Chondrocyte (in vitro differentiated cells): ENCODE measurements around the gene ZNF710. TPM values are rescaled to one million over a fixed set of nuclear protein-coding genes. Genes with fewer than 3 reads are reported as not detected.

Experiments
- DNase-seq: peaks from one replicate; pipeline ENCODE4 v3.0.0; 2021; ENCODE audit warnings: mixed read lengths, low spot score
- H3K27ac Mint-ChIP-seq: one replicate; pipeline ENCODE4 v1.8.0; 2021; ENCODE audit warnings: mild to moderate bottlenecking, moderate library complexity, mixed read lengths; ENCODE audit not compliant: unreplicated experiment
- H3K27me3 Mint-ChIP-seq: 2 replicates; pipeline ENCODE4 v1.8.0; 2021; ENCODE audit warnings: low read depth, mixed read lengths
- H3K36me3 Mint-ChIP-seq: 2 replicates; pipeline ENCODE4 v1.8.0; 2021; ENCODE audit warnings: low read depth, mixed read lengths
- H3K4me1 Mint-ChIP-seq: 2 replicates; pipeline ENCODE4 v1.8.0; 2021; ENCODE audit warnings: low read depth, mild to moderate bottlenecking, mixed read lengths
- H3K4me3 Mint-ChIP-seq: one replicate; pipeline ENCODE4 v1.8.0; 2021; ENCODE audit warnings: mild to moderate bottlenecking, moderate library complexity, mixed read lengths; ENCODE audit not compliant: unreplicated experiment
- H3K9me3 Mint-ChIP-seq: 2 replicates; pipeline ENCODE4 v1.8.0; 2021; ENCODE audit warnings: low read depth, mixed read lengths
- total RNA-seq: library from RNA; stranded (reverse); gene quantifications from 3 replicates; pipeline ENCODE4 v1.2.1, GENCODE V29; 2021
- TF ChIP-seq, protein P1 (sequence below): fragments of 200-600 bp; sonication (generic); IDR thresholded peaks from 2 replicates; pipeline ENCODE4 v1.5.0; 2021; ENCODE audit warnings: antibody characterized with exemption, mild to moderate bottlenecking, moderate library complexity

Gene ZNF710
- total RNA-seq, 1 donor from 2014 or later, result 12.9 TPM

DNA sequence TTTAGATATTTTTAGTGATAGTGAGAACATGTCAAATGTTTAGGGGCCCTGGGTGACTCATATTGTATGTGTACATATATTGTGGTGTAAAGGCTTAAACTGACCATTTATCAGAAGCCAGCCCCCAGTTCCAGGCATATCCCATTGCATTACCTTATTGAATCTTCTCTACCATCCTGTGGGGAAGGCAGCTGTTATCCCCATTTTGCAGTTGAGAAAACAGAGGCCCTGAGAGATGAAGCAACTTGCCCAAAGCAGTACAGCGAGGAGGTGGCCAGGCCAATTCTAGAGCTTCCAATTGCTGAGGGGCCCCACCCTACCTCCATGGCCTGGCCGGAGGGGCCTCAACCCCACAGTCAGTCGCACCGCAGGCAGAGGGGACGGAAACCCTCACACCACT is 47.9 kb downstream of the ZNF710 start:
- Mint-ChIP-seq H3K4me1 (no peaks in the 10 kb centered on the region), H3K36me3 (no peaks in the 10 kb centered on the region), H3K4me3 (no peak overlapping the region), H3K27me3 (no peaks in the 10 kb centered on the region), H3K9me3 (no peaks in the 10 kb centered on the region), H3K27ac (no peak overlapping the region)
- no peak for DNase-seq
- TF ChIP-seq, protein P1, sequence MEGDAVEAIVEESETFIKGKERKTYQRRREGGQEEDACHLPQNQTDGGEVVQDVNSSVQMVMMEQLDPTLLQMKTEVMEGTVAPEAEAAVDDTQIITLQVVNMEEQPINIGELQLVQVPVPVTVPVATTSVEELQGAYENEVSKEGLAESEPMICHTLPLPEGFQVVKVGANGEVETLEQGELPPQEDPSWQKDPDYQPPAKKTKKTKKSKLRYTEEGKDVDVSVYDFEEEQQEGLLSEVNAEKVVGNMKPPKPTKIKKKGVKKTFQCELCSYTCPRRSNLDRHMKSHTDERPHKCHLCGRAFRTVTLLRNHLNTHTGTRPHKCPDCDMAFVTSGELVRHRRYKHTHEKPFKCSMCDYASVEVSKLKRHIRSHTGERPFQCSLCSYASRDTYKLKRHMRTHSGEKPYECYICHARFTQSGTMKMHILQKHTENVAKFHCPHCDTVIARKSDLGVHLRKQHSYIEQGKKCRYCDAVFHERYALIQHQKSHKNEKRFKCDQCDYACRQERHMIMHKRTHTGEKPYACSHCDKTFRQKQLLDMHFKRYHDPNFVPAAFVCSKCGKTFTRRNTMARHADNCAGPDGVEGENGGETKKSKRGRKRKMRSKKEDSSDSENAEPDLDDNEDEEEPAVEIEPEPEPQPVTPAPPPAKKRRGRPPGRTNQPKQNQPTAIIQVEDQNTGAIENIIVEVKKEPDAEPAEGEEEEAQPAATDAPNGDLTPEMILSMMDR, result no peak

DNA sequence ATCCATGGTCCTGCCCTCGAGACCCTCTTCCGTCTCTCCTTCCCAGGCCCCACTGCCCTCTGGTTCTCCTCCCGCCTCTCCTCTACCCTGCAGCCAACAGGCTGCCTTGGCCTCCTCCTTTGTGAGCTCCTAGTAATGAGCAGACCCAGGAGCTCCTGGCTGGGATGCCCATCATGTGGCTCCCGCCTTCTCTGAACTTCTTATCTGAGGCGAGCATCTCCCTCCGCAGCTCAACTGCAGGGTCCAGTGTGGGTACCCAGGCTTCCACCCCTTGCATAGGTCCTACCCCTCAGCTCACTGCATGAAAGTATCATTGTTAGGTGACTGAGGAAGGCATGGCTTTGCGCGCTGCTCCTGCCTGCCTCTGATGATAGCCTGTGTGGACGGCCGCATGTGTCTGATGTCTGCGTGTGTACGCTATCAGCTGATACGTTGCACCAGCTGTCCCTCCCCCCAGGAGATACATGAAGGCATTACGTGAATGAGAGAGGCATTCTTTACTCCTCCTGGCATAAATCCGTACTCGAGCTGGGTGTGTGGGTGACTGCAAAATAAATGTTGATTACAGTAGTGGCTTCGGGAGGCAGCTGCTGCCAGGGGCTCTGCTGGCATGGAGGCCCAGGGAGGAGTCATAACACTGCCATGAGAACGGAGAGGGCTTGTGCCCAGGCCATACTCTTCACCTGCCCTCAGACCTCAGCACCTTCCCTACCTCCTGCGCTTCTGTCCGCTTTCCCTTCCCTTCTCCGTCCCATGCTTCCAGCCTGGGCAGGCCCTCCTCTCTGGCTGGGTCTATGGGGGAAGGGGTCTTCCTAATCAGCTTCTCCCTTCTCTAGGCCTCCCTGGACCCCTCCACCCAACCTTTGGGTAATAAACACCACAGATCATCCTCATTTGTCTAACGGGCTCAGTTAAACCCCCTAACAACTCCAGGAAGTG is 48.8 kb downstream of the ZNF710 start:
- Mint-ChIP-seq H3K4me1 (peaks cover 4% of the 10 kb centered on the region), H3K36me3 (no peaks in the 10 kb centered on the region), H3K4me3 (no peak overlapping the region), H3K27me3 (no peaks in the 10 kb centered on the region), H3K9me3 (no peaks in the 10 kb centered on the region), H3K27ac (no peak overlapping the region)
- TF ChIP-seq, protein P1, result no peak
- no peak for DNase-seq

DNA sequence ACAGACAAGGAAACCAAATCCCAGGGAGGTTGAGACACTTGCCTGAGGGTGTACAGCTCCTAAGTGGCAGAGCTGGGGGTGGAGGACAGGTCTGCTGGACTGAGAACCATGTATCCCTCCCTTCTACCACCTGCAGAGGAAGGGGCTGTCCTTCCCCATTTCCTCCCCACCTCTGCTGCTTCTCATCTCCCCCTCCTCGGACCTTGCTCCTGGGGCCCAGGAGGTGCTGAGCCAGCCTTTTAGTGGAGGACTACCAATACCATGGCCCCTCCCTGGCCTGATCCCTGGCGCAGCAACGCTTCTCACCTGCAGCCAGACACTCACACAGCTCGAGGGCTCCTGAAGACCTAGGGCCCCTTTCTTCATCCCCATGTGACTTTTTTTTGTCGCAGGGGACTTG is 50.8 kb downstream of the ZNF710 start:
- Mint-ChIP-seq H3K4me1 (peaks cover 4% of the 10 kb centered on the region), H3K27ac (no peak overlapping the region), H3K4me3 (no peak overlapping the region), H3K27me3 (no peaks in the 10 kb centered on the region), H3K36me3 (no peaks in the 10 kb centered on the region), H3K9me3 (no peaks in the 10 kb centered on the region)
- TF ChIP-seq, protein P1, result no peak
- DNase-seq, result no peak

DNA sequence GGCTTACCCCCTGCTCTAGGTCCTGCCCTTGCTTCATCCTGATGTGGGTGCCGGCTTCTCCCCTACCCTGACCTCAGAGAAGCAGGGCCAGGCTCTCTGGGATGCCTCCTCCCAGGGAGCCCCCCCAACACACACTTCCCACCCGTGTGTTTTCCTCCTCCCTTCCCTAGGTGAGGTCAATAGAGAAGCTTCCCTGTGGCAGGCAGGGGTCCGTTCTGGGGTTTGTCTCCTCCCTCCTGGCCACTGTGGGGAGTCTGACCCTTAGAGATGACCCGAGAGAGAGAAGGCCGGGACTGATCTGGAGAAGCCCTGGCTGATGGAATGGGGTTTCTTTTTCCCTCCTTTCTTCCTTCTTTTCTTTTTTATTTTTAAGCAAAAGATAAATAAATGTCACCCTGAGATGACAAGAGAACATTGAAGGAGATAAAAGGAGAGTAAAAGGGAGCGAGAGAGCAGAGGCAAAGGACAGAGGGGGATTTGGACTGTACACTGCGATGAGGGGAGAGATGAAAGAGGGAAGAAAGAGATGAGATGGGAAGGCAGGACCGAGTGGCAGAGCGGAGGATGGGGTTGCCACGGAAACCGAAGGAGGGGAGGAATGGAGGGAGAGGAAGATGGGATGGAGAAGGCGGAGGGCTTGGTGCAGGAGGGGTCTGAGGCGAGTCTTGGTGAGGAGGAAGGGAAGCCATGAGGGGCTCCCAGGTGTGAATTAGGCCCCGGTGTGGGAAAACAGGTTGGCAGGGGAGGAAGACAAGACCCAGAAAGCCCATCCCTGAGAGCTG is 52.8 kb downstream of the ZNF710 start:
- Mint-ChIP-seq H3K4me3 (no peak overlapping the region), H3K4me1 (peaks cover 4% of the 10 kb centered on the region), H3K36me3 (no peaks in the 10 kb centered on the region), H3K27me3 (no peaks in the 10 kb centered on the region), H3K27ac (no peak overlapping the region), H3K9me3 (no peaks in the 10 kb centered on the region)
- TF ChIP-seq, protein P1, result no peak
- no peak for DNase-seq

DNA sequence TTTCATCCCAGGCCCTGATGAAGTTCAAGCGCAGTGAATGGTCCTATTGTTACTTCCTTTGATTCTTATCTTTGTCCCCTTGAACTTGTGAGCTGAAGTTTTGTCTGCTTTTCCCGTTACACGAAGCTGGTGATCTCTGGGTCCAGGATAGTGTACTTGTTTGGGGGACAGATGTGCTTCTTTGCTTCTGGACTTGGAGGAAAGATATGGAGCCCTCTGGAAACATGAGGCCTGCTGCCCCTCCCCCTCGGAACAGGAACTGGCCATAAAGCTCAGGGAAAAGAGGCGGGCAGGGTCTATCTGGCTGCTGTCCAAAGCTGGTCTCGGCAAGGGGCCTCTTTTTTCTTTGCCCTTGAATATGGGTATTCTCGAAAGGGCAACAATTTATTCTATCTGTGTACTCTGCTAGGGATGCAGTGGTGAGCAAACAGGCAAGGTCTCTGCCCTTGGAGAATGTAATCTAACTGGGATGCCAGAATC is 53.5 kb downstream of the ZNF710 start:
- Mint-ChIP-seq H3K27me3 (no peaks in the 10 kb centered on the region), H3K36me3 (no peaks in the 10 kb centered on the region), H3K4me1 (peaks cover 9% of the 10 kb centered on the region), H3K4me3 (no peak overlapping the region), H3K27ac (no peak overlapping the region), H3K9me3 (no peaks in the 10 kb centered on the region)
- TF ChIP-seq, protein P1, result no peak
- no peak for DNase-seq
